ENCODE measurements around the gene HDAC4.
A peak's percentile ranks its signal among the peaks of the same experiment; 100 is the strongest.

Gene HDAC4

GRCh38 chr2:239425631-239426030 lies 24.8 kb upstream of the HDAC4 start:
- no peak for DNase-seq (ENCODE audit: low spot score)

GRCh38 chr2:239424337-239425045 lies 23.7 kb upstream of the HDAC4 start:
- no peak for DNase-seq (ENCODE audit: low spot score)

- no peak for DNase-seq (ENCODE audit: low spot score)
Observed at GRCh38 chr2:239423551-239423950, 22.7 kb upstream of the HDAC4 start.

- no peak for DNase-seq (ENCODE audit: low spot score)
Observed at GRCh38 chr2:239421851-239422250, 21.0 kb upstream of the HDAC4 start.

GRCh38 chr2:239420082-239420481 lies 19.3 kb upstream of the HDAC4 start:
- DNase-seq (ENCODE audit: low spot score): no peak

- no peak for DNase-seq (ENCODE audit: low spot score)
Observed at GRCh38 chr2:239418918-239419317, 18.1 kb upstream of the HDAC4 start.

GRCh38 chr2:239412905-239413603 lies 12.2 kb upstream of the HDAC4 start:
- DNase-seq (ENCODE audit: low spot score): no peak

GRCh38 chr2:239411549-239412319 lies 10.9 kb upstream of the HDAC4 start:
- DNase-seq (ENCODE audit: low spot score): no peak

GRCh38 chr2:239411117-239411516 lies 10.3 kb upstream of the HDAC4 start:
- no peak for DNase-seq (ENCODE audit: low spot score)

- DNase-seq (ENCODE audit: low spot score): no peak
Observed at GRCh38 chr2:239409976-239410375, 9.2 kb upstream of the HDAC4 start.

- no peak for DNase-seq (ENCODE audit: low spot score)
Observed at GRCh38 chr2:239407112-239407511, 6.3 kb upstream of the HDAC4 start.

GRCh38 chr2:239406316-239406995 lies 5.6 kb upstream of the HDAC4 start:
- no peak for DNase-seq (ENCODE audit: low spot score)

- no peak for DNase-seq (ENCODE audit: low spot score)
Observed at GRCh38 chr2:239405071-239405470, 4.3 kb upstream of the HDAC4 start.

- DNase-seq (ENCODE audit: low spot score): no peak
Observed at GRCh38 chr2:239402666-239403065, 1.8 kb upstream of the HDAC4 start.

GRCh38 chr2:239401881-239402233 lies 1.0 kb upstream of the HDAC4 start:
- peak; percentile 37 for DNase-seq (ENCODE audit: low spot score)

- peak; percentile 99 for DNase-seq (ENCODE audit: low spot score)
Observed at GRCh38 chr2:239401067-239401880, 454 bp upstream of the HDAC4 start.

GRCh38 chr2:239399921-239400595 lies 762 bp downstream of the HDAC4 start:
- peak; percentile 17 for DNase-seq (ENCODE audit: low spot score)

GRCh38 chr2:239399433-239399920 lies 1.3 kb downstream of the HDAC4 start:
- peak; percentile 9 for DNase-seq (ENCODE audit: low spot score)

GRCh38 chr2:239398521-239398921 lies 2.3 kb downstream of the HDAC4 start:
- DNase-seq (ENCODE audit: low spot score): no peak

- DNase-seq (ENCODE audit: low spot score): no peak
Observed at GRCh38 chr2:239397931-239398471, 2.8 kb downstream of the HDAC4 start.

All from activated CD4-positive, alpha-beta T cell treated with anti-CD3 and anti-CD28 coated beads, Interleukin-2, Interleukin-4, amounts not matched to agents 100 ng/mL and 50 ng/mL, durations not matched to agents 16 hours and 8 hours (primary cell).